ENCODE data around the gene SNRNP48. TPM values are rescaled to one million over a fixed set of nuclear protein-coding genes. Genes with fewer than 3 reads are reported as not detected.

SNRNP48 gene
- total RNA-seq, 5 donors from 2014 or later (not counting 1 experiment from before 2014, with no cell fraction given): 13.6 to 20.0 (median 17.7) TPM

- Mint-ChIP-seq H3K9me3 (no peaks in the 10 kb centered on the region), H3K4me1 (no peaks in the 10 kb centered on the region), H3K27me3 (peaks cover 46 to 52% of the 10 kb centered on the region in 2 donors), H3K36me3 (no peaks in the 10 kb centered on the region), H3K27ac (no peak overlapping the region), H3K4me3 (no peak overlapping the region)
- Histone ChIP-seq H3K27me3 (replicated peaks in 1 of 2; ENCODE audit: control insufficient read depth in 2 of 2, extremely low read depth in 1 of 2, insufficient read depth in 2 of 2, low read length in 1 of 2) (peaks cover 8 to 14% of the 10 kb centered on the region in 2 experiments), H3K36me3 (ENCODE audit: control insufficient read depth in 2 of 2, extremely low read depth in 1 of 2, insufficient read depth in 1 of 2, low read length in 1 of 2) (no peaks in the 10 kb centered on the region), H3K4me1 (ENCODE audit: control insufficient read depth in 1 of 2, extremely low read depth in 1 of 2, insufficient read depth in 2 of 2, low read length in 2 of 2) (no peaks in the 10 kb centered on the region), H3K27ac (ENCODE audit: low read length) (no peak overlapping the region), H3K4me3 (ENCODE audit: control insufficient read depth in 1 of 2, extremely low read depth in 1 of 2, low read length in 1 of 2) (no peak overlapping the region), H3K9me3 (no peaks in the 10 kb centered on the region)
- ChIA-PET POLR2A (no interaction called here), CTCF (no interaction called here)
- WGBS (ENCODE audit: insufficient coverage): 49% methylated on average over 2 of the region's 4 CpGs
- ATAC-seq (replicated peaks in 1 of 4): no peak
- DNase-seq: no peak
These were observed 31.2 kb upstream of the SNRNP48 start for GRCh38 chr6:7558781-7559180.

GRCh38 chr6:7559196-7559595, 30.8 kb upstream of the SNRNP48 start:
- Histone ChIP-seq H3K4me3 (ENCODE audit: control insufficient read depth in 1 of 2, extremely low read depth in 1 of 2, low read length in 1 of 2) (no peak overlapping the region), H3K36me3 (ENCODE audit: control insufficient read depth in 2 of 2, extremely low read depth in 1 of 2, insufficient read depth in 1 of 2, low read length in 1 of 2) (no peaks in the 10 kb centered on the region), H3K4me1 (ENCODE audit: control insufficient read depth in 1 of 2, extremely low read depth in 1 of 2, insufficient read depth in 2 of 2, low read length in 2 of 2) (no peaks in the 10 kb centered on the region), H3K27me3 (replicated peaks in 1 of 2; ENCODE audit: control insufficient read depth in 2 of 2, extremely low read depth in 1 of 2, insufficient read depth in 2 of 2, low read length in 1 of 2) (peaks cover 7 to 13% of the 10 kb centered on the region in 2 experiments), H3K9me3 (no peaks in the 10 kb centered on the region), H3K27ac (ENCODE audit: low read length) (no peak overlapping the region)
- 80% methylated on average over 1 of the region's 6 CpGs for WGBS (ENCODE audit: insufficient coverage)
- H3K4me1 Mint-ChIP-seq: no peaks in the 10 kb centered on the region
- ChIA-PET POLR2A (no interaction called here), CTCF (no interaction called here)
- ATAC-seq (replicated peaks in 1 of 4) (no peak), DNase-seq (no peak)
- H3K27me3 Mint-ChIP-seq: peaks cover 50 to 56% of the 10 kb centered on the region in 2 donors
- no peaks in the 10 kb centered on the region for H3K9me3 Mint-ChIP-seq
- no peak overlapping the region for H3K27ac Mint-ChIP-seq
- H3K36me3 Mint-ChIP-seq: no peaks in the 10 kb centered on the region
- H3K4me3 Mint-ChIP-seq: no peak overlapping the region

- Mint-ChIP-seq H3K27ac (no peak overlapping the region), H3K36me3 (no peaks in the 10 kb centered on the region), H3K4me1 (no peaks in the 10 kb centered on the region), H3K9me3 (no peaks in the 10 kb centered on the region), H3K4me3 (no peak overlapping the region), H3K27me3 (peaks cover 50 to 56% of the 10 kb centered on the region in 2 donors)
- Histone ChIP-seq H3K4me3 (ENCODE audit: control insufficient read depth in 1 of 2, extremely low read depth in 1 of 2, low read length in 1 of 2) (no peak overlapping the region), H3K9me3 (no peaks in the 10 kb centered on the region), H3K36me3 (ENCODE audit: control insufficient read depth in 2 of 2, extremely low read depth in 1 of 2, insufficient read depth in 1 of 2, low read length in 1 of 2) (no peaks in the 10 kb centered on the region), H3K27me3 (replicated peaks in 1 of 2; ENCODE audit: control insufficient read depth in 2 of 2, extremely low read depth in 1 of 2, insufficient read depth in 2 of 2, low read length in 1 of 2) (peaks cover 3 to 12% of the 10 kb centered on the region in 2 experiments), H3K27ac (ENCODE audit: low read length) (no peak overlapping the region), H3K4me1 (ENCODE audit: control insufficient read depth in 1 of 2, extremely low read depth in 1 of 2, insufficient read depth in 2 of 2, low read length in 2 of 2) (no peaks in the 10 kb centered on the region)
- ChIA-PET POLR2A (no interaction called here), CTCF (interaction anchor here in 1 of 2 donors (0.6 kb wide), 1 partner anchor 278 kb away, joined by 3 read pairs; no protein-coding TSS in a partner anchor)
- WGBS (ENCODE audit: insufficient coverage): no CpG with 5 or more reads among the region's 2 CpGs
- ATAC-seq (replicated peaks in 1 of 4): no peak
- no peak for DNase-seq
These were observed 30.2 kb upstream of the SNRNP48 start for GRCh38 chr6:7559651-7560385.

DNA sequence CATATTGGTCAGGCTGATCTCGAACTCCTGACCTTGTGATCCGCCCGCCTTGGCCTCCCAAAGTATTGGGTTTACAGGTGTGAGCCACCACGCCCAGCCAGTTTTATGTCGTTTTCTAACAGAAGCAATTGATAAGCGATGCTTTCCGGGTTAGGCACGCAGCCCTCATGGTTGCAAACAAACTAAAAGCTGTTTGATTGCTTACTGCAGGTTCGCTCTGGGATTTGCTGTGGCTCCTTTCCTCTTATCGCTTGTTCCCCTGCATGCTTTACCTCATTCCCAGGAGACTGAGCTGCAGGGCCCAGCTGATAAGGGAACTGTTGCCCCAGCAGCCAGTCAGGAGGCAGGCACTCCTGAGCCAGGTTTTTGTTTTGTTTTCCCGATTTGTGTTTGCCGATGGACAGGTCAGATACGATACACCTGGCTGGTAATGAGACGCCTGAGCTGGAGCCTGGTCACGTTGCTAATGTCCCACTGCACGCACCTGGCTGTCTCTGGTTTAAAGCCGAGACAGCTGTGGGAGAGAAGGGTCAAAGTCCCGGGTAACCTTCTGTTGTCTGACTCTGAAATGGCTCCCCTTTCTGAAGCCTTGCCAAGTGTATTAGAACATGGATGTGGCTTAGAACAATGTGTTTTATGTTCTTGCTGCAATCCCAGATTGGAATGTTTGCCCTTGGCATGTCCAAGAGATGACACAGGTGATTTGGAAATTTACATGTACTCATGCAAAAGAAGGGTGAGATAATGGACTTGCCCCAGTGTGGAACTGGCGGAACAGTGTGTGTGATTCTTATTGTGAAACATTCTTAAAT, 28.6 kb upstream of the SNRNP48 start:
- Mint-ChIP-seq H3K27me3 (peaks cover 48 to 49% of the 10 kb centered on the region in 2 donors), H3K9me3 (no peaks in the 10 kb centered on the region), H3K36me3 (no peaks in the 10 kb centered on the region), H3K27ac (no peak overlapping the region), H3K4me1 (no peaks in the 10 kb centered on the region), H3K4me3 (no peak overlapping the region)
- Histone ChIP-seq H3K9me3 (no peaks in the 10 kb centered on the region), H3K4me1 (ENCODE audit: control insufficient read depth in 1 of 2, extremely low read depth in 1 of 2, insufficient read depth in 2 of 2, low read length in 2 of 2) (no peaks in the 10 kb centered on the region), H3K4me3 (ENCODE audit: control insufficient read depth in 1 of 2, extremely low read depth in 1 of 2, low read length in 1 of 2) (no peak overlapping the region), H3K27ac (ENCODE audit: low read length) (no peak overlapping the region), H3K27me3 (replicated peaks in 1 of 2; ENCODE audit: control insufficient read depth in 2 of 2, extremely low read depth in 1 of 2, insufficient read depth in 2 of 2, low read length in 1 of 2) (peaks cover 3 to 14% of the 10 kb centered on the region in 2 experiments), H3K36me3 (ENCODE audit: control insufficient read depth in 2 of 2, extremely low read depth in 1 of 2, insufficient read depth in 1 of 2, low read length in 1 of 2) (no peaks in the 10 kb centered on the region)
- 89% methylated on average over 18 of the region's 19 CpGs for whole genome bisulfite sequencing (ENCODE audit: insufficient coverage)
- POLR2A ChIA-PET: no interaction called here
- ATAC-seq (replicated peaks in 1 of 4) (no peak), DNase-seq (no peak)
- CTCF ChIA-PET: interaction anchor here in 1 of 2 donors (0.6 kb wide), 1 partner anchor 140 kb away, joined by 3 read pairs; no protein-coding TSS in a partner anchor

DNA sequence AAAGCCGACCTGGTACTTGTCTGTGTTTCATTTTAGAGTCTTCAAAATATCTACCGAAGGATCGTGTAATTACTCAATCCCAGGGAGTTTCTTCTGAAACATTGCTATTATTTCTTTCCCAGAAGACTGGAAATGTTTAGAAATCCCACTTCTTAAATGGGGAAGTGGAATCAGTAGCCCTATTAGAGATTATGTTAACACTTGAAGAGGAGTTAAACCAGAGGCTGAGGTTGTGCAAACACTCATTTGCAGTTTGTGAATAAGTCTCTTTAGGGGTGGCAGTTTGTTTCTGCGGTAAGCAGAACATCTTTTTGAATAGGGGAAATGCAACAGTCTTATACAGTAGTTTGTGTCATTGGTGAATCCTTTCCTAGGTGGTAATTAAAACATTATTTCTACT, 27.2 kb upstream of the SNRNP48 start:
- no peaks in the 10 kb centered on the region for H3K9me3 ChIP-seq
- H3K27me3 Mint-ChIP-seq: peaks cover 47 to 48% of the 10 kb centered on the region in 2 donors
- ATAC-seq (replicated peaks in 1 of 4): no peak

GRCh38 chr6:7566107-7566506, 23.9 kb upstream of the SNRNP48 start:
- WGBS (ENCODE audit: insufficient coverage): 83% methylated on average over 1 of the region's 2 CpGs
- H3K36me3 ChIP-seq (ENCODE audit: control insufficient read depth in 2 of 2, extremely low read depth in 1 of 2, insufficient read depth in 1 of 2, low read length in 1 of 2): no peaks in the 10 kb centered on the region
- DNase-seq: no peak
- CTCF ChIA-PET: no interaction called here
- Mint-ChIP-seq H3K9me3 (no peaks in the 10 kb centered on the region), H3K27ac (no peak overlapping the region), H3K4me3 (no peak overlapping the region), H3K27me3 (peaks cover 54 to 55% of the 10 kb centered on the region in 2 donors), H3K4me1 (no peaks in the 10 kb centered on the region), H3K36me3 (no peaks in the 10 kb centered on the region)
- no peak for ATAC-seq (replicated peaks in 1 of 4)
- H3K27ac ChIP-seq (ENCODE audit: low read length): no peak overlapping the region
- POLR2A ChIA-PET: no interaction called here
- no peaks in the 10 kb centered on the region for H3K4me1 ChIP-seq (ENCODE audit: control insufficient read depth in 1 of 2, extremely low read depth in 1 of 2, insufficient read depth in 2 of 2, low read length in 2 of 2)
- no peak overlapping the region for H3K4me3 ChIP-seq (ENCODE audit: control insufficient read depth in 1 of 2, extremely low read depth in 1 of 2, low read length in 1 of 2)
- H3K9me3 ChIP-seq: no peaks in the 10 kb centered on the region
- H3K27me3 ChIP-seq (replicated peaks in 1 of 2; ENCODE audit: control insufficient read depth in 2 of 2, extremely low read depth in 1 of 2, insufficient read depth in 2 of 2, low read length in 1 of 2): peaks cover 0 to 16% of the 10 kb centered on the region in 2 experiments

More for the DNA sequence above, 27.2 kb upstream of the SNRNP48 start:
- Mint-ChIP-seq H3K27ac (no peak overlapping the region), H3K9me3 (no peaks in the 10 kb centered on the region), H3K4me1 (no peaks in the 10 kb centered on the region), H3K36me3 (no peaks in the 10 kb centered on the region), H3K4me3 (no peak overlapping the region)
- POLR2A ChIA-PET: no interaction called here
- Histone ChIP-seq H3K4me1 (ENCODE audit: control insufficient read depth in 1 of 2, extremely low read depth in 1 of 2, insufficient read depth in 2 of 2, low read length in 2 of 2) (no peaks in the 10 kb centered on the region), H3K36me3 (ENCODE audit: control insufficient read depth in 2 of 2, extremely low read depth in 1 of 2, insufficient read depth in 1 of 2, low read length in 1 of 2) (no peaks in the 10 kb centered on the region), H3K4me3 (ENCODE audit: control insufficient read depth in 1 of 2, extremely low read depth in 1 of 2, low read length in 1 of 2) (no peak overlapping the region), H3K27ac (ENCODE audit: low read length) (no peak overlapping the region), H3K27me3 (replicated peaks in 1 of 2; ENCODE audit: control insufficient read depth in 2 of 2, extremely low read depth in 1 of 2, insufficient read depth in 2 of 2, low read length in 1 of 2) (peaks cover 3 to 17% of the 10 kb centered on the region in 2 experiments)
- CTCF ChIA-PET: no interaction called here
- DNase-seq: no peak
- 83% methylated on average over 2 of the region's 4 CpGs for WGBS (ENCODE audit: insufficient coverage)
